Nephron progenitor cell (in vitro differentiated cells): ENCODE results near the gene TEX55.
A peak's percentile ranks its signal among the peaks of the same experiment; 100 is the strongest.

ENCODE experiments used
- DNase-seq: peaks from one replicate; pipeline ENCODE4 v3.0.0; 2021
- H3K27ac Mint-ChIP-seq: 2 replicates; pipeline ENCODE4 v1.8.0; 2021; ENCODE audit warnings: mild to moderate bottlenecking, moderate library complexity, mixed read lengths
- H3K27me3 Mint-ChIP-seq: 2 replicates; pipeline ENCODE4 v1.8.0; 2021; ENCODE audit warnings: mild to moderate bottlenecking, low read depth, mixed read lengths; ENCODE audit not compliant: poor library complexity
- H3K36me3 Mint-ChIP-seq: 2 replicates; pipeline ENCODE4 v1.8.0; 2021; ENCODE audit warnings: low read depth, mixed read lengths
- H3K4me1 Mint-ChIP-seq: 2 replicates; pipeline ENCODE4 v1.8.0; 2021; ENCODE audit warnings: mixed read lengths
- H3K4me3 Mint-ChIP-seq: 2 replicates; pipeline ENCODE4 v1.8.0; 2021; ENCODE audit warnings: mild to moderate bottlenecking, moderate library complexity, mixed read lengths
- H3K9me3 Mint-ChIP-seq: 2 replicates; pipeline ENCODE4 v1.8.0; 2021; ENCODE audit warnings: mild to moderate bottlenecking, moderate library complexity, mixed read lengths
- TF ChIP-seq, protein P1 (sequence below): fragments of 200-600 bp; sonication (generic); IDR thresholded peaks from 2 replicates; pipeline ENCODE4 v1.5.0; 2021; ENCODE audit warnings: antibody characterized with exemption

Gene TEX55

GRCh38 chr3:119170821-119171220, 24.9 kb downstream of the TEX55 start:
- H3K4me3 Mint-ChIP-seq = no peak overlapping the region
- H3K4me1 Mint-ChIP-seq = no peaks in the 10 kb centered on the region
- no peak overlapping the region for H3K27ac Mint-ChIP-seq
- TF ChIP-seq, protein P1, sequence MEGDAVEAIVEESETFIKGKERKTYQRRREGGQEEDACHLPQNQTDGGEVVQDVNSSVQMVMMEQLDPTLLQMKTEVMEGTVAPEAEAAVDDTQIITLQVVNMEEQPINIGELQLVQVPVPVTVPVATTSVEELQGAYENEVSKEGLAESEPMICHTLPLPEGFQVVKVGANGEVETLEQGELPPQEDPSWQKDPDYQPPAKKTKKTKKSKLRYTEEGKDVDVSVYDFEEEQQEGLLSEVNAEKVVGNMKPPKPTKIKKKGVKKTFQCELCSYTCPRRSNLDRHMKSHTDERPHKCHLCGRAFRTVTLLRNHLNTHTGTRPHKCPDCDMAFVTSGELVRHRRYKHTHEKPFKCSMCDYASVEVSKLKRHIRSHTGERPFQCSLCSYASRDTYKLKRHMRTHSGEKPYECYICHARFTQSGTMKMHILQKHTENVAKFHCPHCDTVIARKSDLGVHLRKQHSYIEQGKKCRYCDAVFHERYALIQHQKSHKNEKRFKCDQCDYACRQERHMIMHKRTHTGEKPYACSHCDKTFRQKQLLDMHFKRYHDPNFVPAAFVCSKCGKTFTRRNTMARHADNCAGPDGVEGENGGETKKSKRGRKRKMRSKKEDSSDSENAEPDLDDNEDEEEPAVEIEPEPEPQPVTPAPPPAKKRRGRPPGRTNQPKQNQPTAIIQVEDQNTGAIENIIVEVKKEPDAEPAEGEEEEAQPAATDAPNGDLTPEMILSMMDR = no peak
- H3K36me3 Mint-ChIP-seq = no peaks in the 10 kb centered on the region
- H3K9me3 Mint-ChIP-seq = peaks cover 19% of the 10 kb centered on the region
- DNase-seq = no peak
- peaks cover 46% of the 10 kb centered on the region for H3K27me3 Mint-ChIP-seq

DNA sequence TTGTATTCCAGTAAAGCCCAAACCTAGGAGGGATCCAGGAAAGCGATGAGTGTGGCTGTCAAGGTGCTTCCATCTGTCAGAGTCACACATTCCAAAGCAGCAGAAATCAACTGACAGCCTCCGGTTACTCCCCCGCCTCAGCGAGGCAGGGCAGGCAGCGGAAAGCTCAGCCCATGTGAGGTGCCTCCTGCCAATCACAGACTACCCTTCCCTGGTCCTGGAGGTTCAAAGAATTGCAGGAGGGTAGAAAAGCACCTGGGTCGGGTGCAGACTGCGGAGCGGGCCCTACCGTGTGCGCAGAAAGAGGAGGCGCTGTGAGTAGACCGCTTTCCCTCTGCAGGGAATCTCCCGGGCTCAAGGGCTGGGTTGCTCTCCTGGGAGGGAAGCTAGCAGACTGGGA, 27.4 kb downstream of the TEX55 start, which contains the start of gene UPK1B:
TSS of gene UPK1B (plus strand) at position 274 of the 400 bp plus-strand sequence. CDS start 13,144 bp downstream, outside the sequence.
- Mint-ChIP-seq H3K36me3 (no peaks in the 10 kb centered on the region), H3K27me3 (peaks cover 54% of the 10 kb centered on the region), H3K4me1 (no peaks in the 10 kb centered on the region), H3K27ac (no peak within 1 kb of the TSS), H3K9me3 (peaks cover 4% of the 10 kb centered on the region), H3K4me3 (no peak within 1 kb of the TSS)
- DNase-seq = peak; percentile 42
- TF ChIP-seq, protein P1 = no peak

- Mint-ChIP-seq H3K9me3 (no peaks in the 10 kb centered on the region), H3K27ac (no peak overlapping the region), H3K4me3 (no peak overlapping the region), H3K36me3 (no peaks in the 10 kb centered on the region), H3K27me3 (peaks cover 54% of the 10 kb centered on the region), H3K4me1 (no peaks in the 10 kb centered on the region)
- TF ChIP-seq, protein P1 = no peak
- no peak for DNase-seq
These were observed 30.1 kb downstream of the TEX55 start for GRCh38 chr3:119175872-119176756.

DNA sequence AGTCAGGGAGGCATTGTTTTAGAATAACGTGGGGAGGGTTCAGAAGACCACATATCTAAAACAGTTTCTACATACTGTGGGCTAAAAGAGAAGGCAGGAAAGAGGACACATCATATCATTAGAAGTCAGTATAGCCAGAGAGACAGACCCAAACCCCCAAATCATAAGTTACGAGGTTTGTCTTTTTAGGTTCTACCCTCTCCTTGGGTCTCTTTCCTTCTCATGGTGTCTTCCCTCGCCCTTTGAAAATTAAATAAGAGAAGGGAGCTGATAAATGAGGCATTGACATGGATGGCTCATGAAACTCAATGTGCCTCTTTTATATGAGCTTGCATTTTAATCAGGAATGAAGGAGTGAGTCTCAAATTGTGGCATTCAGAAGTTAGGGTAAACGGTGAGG, 30.8 kb downstream of the TEX55 start:
- TF ChIP-seq, protein P1 = no peak
- DNase-seq = no peak
- H3K4me3 Mint-ChIP-seq = no peak overlapping the region
- no peak overlapping the region for H3K27ac Mint-ChIP-seq
- peaks cover 48% of the 10 kb centered on the region for H3K27me3 Mint-ChIP-seq
- H3K9me3 Mint-ChIP-seq = no peaks in the 10 kb centered on the region
- H3K4me1 Mint-ChIP-seq = no peaks in the 10 kb centered on the region
- no peaks in the 10 kb centered on the region for H3K36me3 Mint-ChIP-seq

DNA sequence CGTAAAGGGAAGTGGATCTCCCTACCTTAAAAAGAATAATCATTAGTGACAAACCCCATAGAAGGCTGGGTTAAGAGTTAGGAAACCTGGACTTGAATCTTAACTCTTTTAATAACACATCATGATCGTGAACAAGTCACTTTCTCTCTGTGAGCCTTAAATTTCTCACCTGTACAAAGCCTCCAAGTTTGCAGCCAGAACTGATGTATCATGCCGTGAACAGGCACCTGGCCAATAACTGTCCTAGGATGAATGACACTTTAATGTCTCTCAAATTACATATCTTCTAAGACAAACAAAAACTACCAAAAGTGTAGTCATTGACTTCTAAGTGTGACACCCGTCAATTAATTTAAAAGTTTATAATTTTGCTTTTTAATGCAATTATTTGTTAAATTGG, 31.4 kb downstream of the TEX55 start:
- TF ChIP-seq, protein P1 = no peak
- Mint-ChIP-seq H3K4me1 (no peaks in the 10 kb centered on the region), H3K9me3 (no peaks in the 10 kb centered on the region), H3K27ac (no peak overlapping the region), H3K27me3 (peaks cover 45% of the 10 kb centered on the region), H3K4me3 (no peak overlapping the region), H3K36me3 (no peaks in the 10 kb centered on the region)
- DNase-seq = no peak

DNA sequence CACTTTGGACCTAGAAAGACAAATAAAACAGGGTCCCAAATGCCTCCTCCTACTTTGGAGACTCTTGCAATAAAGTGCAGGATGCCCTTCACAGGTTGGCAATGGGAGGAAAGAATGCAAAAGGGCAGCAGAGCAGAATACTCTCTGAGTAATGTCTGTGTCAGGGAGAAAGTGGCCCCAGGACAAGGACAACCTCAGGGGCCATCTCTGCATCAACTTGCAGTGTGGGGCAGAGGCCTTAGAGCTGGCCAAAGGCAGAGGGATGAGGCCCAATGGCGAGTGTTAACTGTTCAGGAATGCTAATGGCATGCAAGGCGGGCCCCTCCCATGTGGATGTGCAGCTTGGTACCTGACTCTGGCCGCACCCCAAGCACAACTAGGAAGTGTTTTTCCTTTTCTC, 35.8 kb downstream of the TEX55 start:
- Mint-ChIP-seq H3K27me3 (peaks cover 8% of the 10 kb centered on the region), H3K4me3 (no peak overlapping the region), H3K9me3 (no peaks in the 10 kb centered on the region), H3K36me3 (no peaks in the 10 kb centered on the region), H3K4me1 (no peaks in the 10 kb centered on the region), H3K27ac (no peak overlapping the region)
- no peak for DNase-seq
- TF ChIP-seq, protein P1 = no peak
